H1 (cell line): Measurements from ENCODE around the gene SAMMSON. TPM values are rescaled to one million over a fixed set of nuclear protein-coding genes. Genes with fewer than 3 reads are reported as not detected.

ENCODE experiments used
- ATF2 ChIP-seq: IDR thresholded peaks from 2 replicates; pipeline ENCODE4 v1.6.1; 2012; ENCODE audit warnings: low read length, inconsistent platforms
- FOSL1 ChIP-seq: IDR thresholded peaks from 2 replicates; pipeline ENCODE4 v1.6.1; 2011; ENCODE audit warnings: mild to moderate bottlenecking, low read depth, low read length, moderate library complexity; ENCODE audit not compliant: insufficient read depth
- polyA plus RNA-seq, 7 experiments: library from polyadenylated mRNA; depleted of rRNA in 3 of 7; stranded (reverse) in 5 of 7; unstranded in 2 of 7; fragments of >200 nt in 5 of 7; fragments of 200-250 nt in 2 of 7; gene quantifications; 1 replicate in 5 of 7; 2 replicates in 1 of 7; 4 replicates in 1 of 7; pipeline versions ENCODE4 v1.2.1 to v1.2.3, GENCODE V29; 2011 to 2013; ENCODE audit warnings: missing spikeins in 2 of 7, mixed read lengths in 2 of 7
- total RNA-seq: library from RNA; stranded (reverse); fragmentation: NEBNext Ultra II Directional; extraction: Animal tissue kit (Norgen Biotek cat#: 25700); gene quantifications from 2 replicates; pipeline ENCODE4 v1.2.1, GENCODE V29; 2021

The SAMMSON gene
- total and polyA plus RNA-seq, 2 of the 8 experiments (the other 6 are each of a cell fraction or from before 2014, with no cell fraction given): not detected

GRCh38 chr3:70020906-70021660, 21.6 kb downstream of the SAMMSON start (continued):
- no peak for TF ChIP-seq ATF2
- no peak for TF ChIP-seq FOSL1
